Measurements from ENCODE around the gene PGBD5.
A peak's percentile ranks its signal among the peaks of the same experiment; 100 is the strongest.

DNA sequence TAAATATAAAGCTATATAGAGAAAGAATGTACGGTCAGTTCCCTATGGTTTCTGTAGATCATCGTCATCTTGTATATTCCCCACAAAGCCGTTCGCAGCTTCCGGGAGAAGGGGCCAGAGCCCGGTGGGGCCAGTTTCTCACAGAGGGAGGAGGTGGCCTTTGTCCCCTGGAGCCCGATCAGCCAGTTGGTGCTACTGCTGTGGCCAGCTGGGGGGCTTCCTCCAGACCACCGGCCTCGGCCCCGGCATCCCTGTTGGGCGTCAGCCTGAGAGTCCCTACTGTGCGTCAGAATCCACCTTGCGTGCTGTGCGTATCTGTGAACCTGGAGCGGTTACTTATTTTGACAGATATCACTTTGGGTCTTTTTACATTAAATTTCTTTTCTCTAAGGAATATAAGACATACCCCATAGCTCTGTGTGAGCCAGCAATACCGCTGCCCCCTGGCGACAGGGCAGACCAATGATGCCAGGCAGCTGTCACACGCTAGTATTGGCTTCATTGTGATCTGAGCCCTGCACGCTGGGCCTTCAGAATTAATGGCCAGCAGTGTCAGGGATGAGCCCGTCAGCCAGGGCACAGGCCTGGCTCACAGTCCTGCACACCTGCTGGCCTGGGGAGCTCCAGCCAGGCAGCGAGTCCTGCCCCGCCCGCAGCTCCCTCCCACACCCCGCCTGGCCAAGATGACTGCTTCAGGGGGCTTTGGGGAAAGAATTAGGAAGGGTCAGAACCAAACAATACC lies 145.9 kb downstream of the PGBD5 start:
- TF ChIP-seq, protein P1, sequence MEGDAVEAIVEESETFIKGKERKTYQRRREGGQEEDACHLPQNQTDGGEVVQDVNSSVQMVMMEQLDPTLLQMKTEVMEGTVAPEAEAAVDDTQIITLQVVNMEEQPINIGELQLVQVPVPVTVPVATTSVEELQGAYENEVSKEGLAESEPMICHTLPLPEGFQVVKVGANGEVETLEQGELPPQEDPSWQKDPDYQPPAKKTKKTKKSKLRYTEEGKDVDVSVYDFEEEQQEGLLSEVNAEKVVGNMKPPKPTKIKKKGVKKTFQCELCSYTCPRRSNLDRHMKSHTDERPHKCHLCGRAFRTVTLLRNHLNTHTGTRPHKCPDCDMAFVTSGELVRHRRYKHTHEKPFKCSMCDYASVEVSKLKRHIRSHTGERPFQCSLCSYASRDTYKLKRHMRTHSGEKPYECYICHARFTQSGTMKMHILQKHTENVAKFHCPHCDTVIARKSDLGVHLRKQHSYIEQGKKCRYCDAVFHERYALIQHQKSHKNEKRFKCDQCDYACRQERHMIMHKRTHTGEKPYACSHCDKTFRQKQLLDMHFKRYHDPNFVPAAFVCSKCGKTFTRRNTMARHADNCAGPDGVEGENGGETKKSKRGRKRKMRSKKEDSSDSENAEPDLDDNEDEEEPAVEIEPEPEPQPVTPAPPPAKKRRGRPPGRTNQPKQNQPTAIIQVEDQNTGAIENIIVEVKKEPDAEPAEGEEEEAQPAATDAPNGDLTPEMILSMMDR (IDR thresholded peaks at IDR 0.05) = peak in 2 of 7 experiments; percentile 10 to 13
- TF ChIP-seq POLR2A (IDR thresholded peaks at IDR 0.05) = no peak
